ENCODE results near the gene RTL10.

RTL10 gene

DNA sequence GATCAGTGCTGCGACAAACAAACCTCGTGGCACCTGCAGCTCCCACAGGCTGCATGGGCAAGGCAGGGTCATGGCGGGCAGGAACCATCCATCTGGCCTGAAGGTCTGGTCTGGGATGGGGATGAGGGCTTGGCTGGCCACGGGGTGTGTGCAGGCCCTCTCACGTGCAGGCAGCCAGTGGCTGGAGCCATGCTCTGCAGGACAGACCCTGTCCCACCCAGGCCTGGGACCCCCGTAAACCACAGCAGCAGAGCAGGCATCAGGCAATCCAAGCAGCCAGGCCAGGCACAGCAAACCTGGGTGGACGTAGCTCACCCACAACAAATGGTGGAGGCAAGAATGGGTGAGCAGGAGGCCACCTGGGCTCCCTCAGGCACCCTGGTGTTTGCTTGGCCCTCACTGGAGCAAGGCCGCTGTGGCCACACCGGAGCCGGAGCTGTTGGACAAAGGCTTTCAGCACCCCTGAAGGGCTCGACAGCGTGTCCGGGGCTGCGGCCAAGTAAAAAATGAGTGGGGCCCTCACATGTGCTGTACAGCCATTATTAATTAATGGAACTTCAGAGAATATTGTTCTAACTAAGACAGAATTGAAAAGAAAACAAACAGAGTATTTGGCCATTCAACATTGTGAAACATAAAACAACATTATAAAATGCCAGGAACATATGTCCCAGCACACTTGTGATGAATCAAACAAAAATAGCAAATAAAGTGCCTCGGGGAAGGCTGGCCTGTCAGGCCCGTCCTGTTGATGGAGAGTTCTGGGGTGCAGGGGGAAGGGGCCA, 24.0 kb upstream of the RTL10 start:
- no peak overlapping the region for H3K4me3 ChIP-seq
- H3K27ac ChIP-seq = peak overlapping the region in 2 of 21 experiments; percentile 33 to 62

DNA sequence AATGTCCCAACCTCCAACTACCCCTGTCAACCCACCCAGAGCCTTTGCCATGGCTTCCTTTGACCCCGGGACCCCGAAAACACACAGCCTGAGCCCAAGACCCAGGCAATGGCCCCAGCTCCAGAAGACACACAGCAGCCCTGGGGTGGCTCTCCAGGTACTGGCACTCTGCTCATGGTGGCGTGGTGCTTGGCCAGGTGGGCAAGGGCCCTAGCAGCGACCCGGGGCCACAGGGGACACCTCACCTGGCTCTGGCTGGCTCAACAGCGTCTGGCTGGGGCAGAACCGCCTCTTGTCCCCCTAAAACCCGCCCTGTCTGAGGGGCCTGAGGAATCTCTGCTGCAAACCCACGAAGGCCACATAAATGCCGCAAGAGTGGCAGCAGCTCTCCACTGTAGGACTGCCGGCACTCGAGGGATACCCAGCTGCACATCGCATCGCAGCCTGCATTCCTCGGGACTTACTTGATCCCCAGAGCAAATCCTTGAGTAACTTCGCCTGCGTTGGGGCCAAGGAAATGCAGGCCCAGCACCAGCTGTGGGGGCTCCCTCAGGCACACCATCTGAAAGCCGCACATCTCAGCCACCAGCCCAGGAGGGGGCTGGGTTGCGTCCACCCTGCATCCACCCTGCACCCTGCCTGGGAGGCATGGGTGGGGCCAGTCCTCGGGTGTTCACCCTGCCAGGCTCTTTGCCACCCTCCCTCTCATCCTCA, 23.1 kb upstream of the RTL10 start:
- H3K4me3 ChIP-seq = no peak overlapping the region

GRCh38 chr22:19876941-19877625, 22.4 kb upstream of the RTL10 start:
- Histone ChIP-seq H3K27ac (no peak overlapping the region), H3K4me3 (no peak overlapping the region)

More for the DNA sequence above, 23.1 kb upstream of the RTL10 start:
- H3K27ac ChIP-seq = peak overlapping the region in 1 of 21 experiments; percentile 10

DNA sequence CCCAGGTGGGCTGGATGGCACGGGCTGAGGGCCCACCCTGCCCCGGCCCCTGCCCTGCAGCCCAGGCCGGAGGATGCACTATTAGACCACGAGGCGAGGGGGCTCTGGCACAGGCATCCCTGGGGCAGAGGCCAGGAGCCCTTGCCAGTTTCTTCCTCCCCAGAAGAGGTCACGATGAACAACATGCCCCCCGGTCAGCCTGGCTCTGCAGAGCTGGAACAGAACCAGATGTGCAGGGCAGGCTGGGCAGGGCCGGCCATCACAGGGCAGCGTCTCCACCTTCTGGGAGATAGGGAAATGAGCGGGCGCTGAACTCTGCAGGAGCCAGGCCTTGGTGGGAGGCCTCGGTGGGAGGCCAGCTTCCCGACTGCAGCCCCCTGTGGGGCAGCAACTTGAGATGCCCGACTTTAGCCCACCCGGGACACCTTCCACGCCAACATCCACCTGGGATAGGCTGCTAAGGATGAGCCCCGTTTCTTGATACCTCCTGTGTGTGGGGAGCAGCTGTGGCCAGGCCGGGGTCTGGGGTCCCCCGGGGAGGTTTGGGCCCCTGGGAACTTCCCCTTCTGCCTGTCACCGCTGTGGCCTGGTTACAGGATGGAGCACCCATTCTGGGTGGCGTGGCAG, 21.8 kb upstream of the RTL10 start:
- Histone ChIP-seq H3K4me3 (no peak overlapping the region), H3K27ac (no peak overlapping the region)

- Histone ChIP-seq H3K27ac (peak overlapping the region in 9 of 21 experiments; percentile 25 to 78 (median 61)), H3K4me3 (no peak overlapping the region)
These were observed 21.0 kb upstream of the RTL10 start for GRCh38 chr22:19875531-19876313.

DNA sequence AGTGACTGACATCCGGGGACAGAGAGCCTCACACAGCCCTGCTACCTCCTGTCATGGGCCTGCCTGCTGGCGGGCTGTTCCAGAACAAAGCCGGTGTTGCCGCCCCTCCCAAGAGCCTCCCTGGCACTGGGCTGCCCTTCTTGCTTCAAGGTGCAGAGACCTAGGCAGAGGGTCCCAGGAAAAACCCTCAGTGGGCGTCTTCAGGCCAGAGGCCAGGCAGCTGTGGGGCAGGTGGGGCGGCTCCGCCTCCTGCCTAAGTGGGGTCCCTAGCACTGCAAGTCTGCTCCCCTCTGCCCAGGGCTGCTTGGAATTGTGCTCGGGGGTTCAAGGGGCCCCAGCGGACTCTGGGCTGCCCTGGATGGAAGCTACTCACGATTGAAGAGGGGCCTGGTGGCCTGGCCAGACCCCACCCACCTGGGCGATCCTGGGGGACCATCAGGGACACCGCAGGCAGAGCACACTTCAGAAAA, 20.4 kb upstream of the RTL10 start:
- H3K4me3 ChIP-seq = no peak overlapping the region
- peak overlapping the region in 16 of 21 experiments; percentile 25 to 78 (median 60) for H3K27ac ChIP-seq

DNA sequence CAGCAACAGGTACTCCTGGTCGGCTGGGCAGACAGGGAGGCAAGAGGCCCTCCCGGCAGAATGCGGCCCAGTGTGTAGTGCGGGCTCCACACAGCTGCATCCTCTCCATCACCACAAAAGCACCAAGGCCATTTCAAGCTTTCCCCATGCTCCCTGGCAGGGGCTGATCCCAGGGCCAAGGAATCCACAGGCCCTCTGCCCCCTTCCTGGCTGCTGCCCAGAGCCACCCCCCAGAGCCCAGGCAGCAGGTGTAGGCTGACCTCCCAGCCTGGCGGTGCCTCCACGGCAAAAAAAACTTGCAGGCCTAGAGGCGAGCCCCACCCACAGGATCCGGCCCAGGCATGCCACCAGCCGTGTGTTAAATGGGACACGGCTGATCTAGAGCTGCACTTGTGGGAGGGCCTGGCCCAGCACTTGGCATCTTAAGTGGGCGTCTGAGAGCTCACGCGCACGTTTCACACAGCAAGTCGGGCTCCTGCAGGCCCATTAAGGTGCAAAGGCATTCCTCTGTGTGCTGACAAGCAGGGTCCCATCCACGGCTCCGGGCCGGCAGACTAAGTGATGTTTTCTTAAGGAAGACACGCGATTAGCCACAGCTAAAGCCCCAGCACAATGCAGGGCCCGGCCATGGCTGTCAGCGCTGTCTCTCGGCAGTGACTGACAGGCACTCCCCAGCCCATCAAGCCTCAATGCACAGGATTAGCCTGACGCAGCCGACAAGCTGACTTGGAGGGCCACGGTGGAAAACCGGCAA, 19.8 kb upstream of the RTL10 start:
- no peak overlapping the region for H3K4me3 ChIP-seq
- H3K27ac ChIP-seq = peak overlapping the region in 16 of 21 experiments; percentile 25 to 78 (median 60)

DNA sequence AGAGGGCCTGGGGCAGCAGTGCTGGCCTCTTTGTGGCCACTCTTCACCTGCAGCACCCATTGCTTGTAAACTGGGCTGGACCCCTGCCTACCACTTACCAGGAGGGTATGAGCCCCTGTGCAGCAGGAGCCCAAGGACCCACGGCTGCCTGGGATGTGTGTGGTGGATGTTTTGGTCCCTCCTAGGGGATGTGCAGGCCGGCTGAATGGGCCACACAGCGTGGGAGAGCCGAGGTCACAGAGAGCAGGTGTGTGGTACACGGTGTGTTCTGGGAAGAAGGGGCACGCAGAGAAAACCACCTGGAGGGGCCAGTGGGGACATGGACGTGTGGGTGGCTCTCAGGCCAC, 19.3 kb upstream of the RTL10 start:
- Histone ChIP-seq H3K27ac (peak overlapping the region in 13 of 21 experiments; percentile 34 to 78 (median 61)), H3K4me3 (no peak overlapping the region)

DNA sequence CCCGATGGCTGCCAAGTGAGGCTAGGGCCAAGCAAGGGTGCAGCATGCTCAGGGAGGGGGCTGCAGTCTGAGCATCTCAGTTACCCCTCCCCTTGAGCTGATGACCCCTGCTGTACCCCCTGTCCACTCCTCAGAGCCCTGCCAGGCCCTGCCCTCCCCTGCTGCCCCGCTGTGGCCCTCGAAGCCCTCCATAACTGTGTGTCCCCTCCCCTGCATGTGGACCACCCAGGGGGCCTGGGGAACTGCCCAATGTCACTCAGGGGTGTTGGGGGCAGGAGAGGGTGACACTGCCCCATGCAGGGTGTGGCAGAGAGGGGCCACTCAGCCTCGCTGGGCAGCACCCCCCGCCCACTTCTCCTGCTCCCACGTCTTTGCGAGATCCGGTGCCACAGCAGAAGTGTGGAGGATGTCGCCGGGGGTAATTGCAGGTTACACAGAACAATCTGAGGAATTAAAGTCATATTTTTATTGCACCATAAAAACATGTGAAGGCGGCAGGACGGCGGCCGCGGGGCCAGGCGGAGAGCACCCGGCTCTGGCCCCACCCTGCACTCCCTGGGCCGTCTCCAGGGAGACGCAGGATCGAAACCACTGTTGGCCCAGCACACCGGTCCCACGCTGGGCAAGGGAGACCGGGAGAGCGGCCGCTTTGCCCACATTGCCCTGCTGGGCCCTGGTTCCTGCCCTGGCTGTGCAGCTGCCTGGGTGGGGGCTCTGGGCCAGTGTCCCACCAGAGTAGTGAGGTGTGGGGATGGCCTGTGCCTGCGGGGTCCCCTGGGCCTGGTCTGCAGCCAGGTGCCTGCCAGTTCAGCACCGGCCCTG, 18.7 kb upstream of the RTL10 start:
- peak overlapping the region in 4 of 21 experiments; percentile 34 to 73 (median 56) for H3K27ac ChIP-seq
- H3K4me3 ChIP-seq = no peak overlapping the region

- no peak overlapping the region for H3K27ac ChIP-seq
- H3K4me3 ChIP-seq = no peak overlapping the region
These were observed 18.1 kb upstream of the RTL10 start for GRCh38 chr22:19872779-19873137.

DNA sequence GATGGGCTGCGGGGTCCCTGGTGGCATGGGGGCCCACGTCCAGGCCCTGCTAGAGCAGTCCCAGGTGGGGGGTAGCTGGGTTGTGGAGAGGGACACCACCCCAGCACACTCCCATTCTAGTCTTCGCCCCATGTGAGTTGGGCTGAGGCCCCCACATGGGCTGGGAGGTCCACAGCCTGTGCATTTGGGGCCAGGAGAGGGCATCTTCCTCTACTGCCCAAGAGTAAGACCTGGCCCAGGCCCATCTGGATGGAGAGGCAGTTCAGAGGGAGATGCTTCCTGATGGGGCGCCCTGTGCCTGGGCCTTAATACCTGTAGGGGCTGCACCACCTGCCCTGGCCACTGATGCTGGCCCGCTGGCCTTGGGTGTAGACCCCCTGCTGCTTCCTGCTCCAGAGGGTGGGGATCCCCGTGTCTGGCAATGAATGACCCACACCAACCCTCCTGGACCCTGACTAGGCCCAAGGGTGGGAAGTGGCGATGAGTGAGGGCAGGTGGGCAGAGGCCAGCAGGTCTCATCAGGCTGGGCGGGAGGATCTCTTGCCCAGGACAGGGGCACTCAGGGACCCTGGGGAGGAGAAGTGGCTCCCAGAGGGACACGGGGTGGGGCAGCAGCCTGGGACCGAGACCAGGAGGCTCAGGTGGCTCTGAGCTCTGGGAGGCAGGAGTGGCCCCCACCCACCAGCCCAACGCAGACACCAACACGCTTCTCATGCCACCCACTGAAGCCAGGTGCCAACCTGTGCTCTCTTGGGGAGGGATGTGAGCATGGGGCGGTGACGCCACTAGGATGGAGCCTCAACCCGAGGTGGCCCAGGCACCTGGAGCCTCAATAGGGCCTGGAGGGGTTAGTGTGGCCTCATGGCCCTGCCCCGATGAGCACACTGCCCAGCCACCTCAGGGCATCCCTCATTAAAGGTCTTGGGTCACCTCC, 17.4 kb upstream of the RTL10 start:
- H3K4me3 ChIP-seq = no peak overlapping the region
- no peak overlapping the region for H3K27ac ChIP-seq

DNA sequence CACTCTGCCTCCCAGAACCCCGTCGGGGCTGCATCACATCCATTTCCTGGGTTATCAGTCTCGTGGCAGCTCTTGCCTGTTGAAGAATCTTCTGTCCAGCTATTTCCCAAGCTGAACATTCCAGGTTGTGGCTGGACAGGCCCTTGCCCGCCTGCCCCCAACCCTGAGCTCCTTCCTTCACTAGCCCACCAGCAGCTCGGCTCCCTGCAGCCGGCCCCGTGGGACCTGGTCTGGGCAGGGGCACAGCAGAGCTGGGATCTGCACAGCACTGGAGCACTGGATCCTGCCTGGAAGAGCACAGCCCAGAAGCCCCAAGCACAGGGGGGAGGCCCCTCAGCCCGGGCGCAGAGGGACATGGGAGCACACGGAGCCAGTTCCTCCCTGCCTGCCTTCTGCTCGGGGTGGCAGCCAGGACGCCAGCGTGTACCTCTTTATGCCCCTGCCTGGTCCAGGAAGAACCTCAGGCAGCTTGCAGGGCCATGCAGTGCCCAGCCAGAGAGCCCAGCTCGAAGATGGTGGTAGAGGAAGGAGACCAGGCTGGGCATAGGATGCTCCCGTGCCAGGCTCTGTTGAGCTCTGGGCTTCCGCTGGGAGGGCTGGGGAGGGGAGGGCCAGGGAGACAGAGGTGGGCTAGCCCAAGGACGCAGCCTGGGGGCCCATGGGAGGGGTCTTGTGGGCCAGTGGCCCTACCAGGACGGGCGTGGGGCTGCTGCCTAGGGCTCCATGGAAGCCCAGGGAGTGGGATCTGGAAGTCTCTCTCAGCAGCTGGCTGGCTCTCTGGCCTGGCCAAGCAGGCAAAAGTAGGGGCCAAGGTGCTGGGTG, 16.6 kb upstream of the RTL10 start:
- Histone ChIP-seq H3K27ac (no peak overlapping the region), H3K4me3 (no peak overlapping the region)

DNA sequence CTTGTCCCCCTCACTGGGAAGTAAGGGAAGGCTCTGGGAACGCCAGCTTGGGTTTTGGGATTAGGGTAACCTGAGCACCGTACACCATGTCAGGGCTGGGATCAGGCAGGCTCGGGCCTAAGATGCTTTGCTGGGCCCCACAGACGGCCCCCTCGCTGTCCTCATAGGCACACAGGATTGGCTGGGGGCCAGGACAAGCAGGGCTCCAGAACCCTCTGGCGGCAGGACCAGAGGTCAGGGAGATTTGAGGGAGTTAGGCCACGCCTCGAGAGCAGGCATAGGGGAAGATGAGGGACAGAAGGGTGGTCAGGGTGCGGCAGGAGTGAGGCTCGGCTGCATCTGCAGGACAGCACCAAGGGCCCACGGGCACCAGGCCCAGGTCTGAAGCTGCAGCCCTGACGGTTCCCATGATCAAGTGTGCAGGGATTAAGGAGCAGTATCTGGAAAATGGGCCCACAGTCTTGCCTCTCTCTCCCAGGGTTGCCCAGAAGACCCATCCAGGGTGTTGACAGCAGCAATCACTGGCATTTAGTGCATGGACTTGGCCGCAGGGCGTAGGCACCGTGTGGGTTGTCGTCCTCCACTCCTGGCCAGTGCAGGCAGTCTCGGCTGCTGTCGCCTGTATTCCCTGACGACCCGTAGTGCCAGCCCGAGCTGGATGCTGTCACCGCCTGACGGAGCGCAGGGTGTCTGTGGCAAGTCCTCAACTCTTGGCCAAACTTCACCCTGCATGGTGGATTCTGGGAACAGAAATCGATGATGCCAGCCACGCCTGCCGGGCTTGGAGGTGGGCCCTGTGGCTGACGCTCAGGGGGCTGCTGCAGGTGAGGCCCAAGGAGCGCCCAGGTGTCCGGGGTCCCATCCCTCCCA, 15.7 kb upstream of the RTL10 start:
- no peak overlapping the region for H3K4me3 ChIP-seq
- no peak overlapping the region for H3K27ac ChIP-seq

DNA sequence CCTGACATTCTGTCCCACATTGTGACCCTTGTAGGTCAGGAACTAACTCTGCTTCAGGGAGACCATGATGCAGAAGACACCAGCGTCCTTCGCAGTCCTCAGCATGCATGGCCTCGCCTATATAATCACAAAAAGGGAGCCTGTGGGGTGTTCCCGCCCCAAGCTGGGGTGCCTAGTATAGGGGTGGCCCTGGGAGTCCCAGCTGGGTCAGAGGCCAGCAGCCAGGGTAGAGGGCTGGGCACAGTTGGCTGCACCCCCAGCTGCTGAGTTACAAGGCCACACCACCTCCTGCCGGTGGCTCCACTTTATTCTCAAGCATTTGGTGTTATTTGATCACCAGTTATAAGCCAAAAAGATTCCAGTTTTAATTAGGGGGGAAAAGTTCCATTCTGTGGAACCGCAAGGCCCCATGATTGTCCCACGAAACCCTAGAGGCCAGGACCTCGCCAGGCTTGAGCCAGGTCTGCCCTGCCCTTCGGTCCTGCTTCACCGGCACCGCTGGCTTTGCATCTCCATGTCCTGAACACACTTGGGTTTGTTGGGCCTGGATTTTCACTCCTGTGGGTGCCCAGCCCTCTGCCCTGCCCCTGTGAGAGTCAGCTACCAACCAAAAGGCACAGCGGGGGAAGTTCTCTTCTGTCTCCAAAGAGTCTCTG, 15.0 kb upstream of the RTL10 start:
- peak overlapping the region in 2 of 21 experiments; percentile 14 to 16 for H3K27ac ChIP-seq

More for the DNA sequence above, 15.0 kb upstream of the RTL10 start:
- H3K4me3 ChIP-seq = no peak overlapping the region
